ENCODE measurements around the gene SCAMP2.

SCAMP2 gene

GRCh38 chr15:74794248-74794969, 78.8 kb downstream of the SCAMP2 start:
- no peak for DNase-seq (ENCODE audit: low spot score)
